Calu3 (cell line): Measurements from ENCODE around the gene BRAT1. TPM values are rescaled to one million over a fixed set of nuclear protein-coding genes. Genes with fewer than 3 reads are reported as not detected.

Experiments
- BruUV-seq: library from RNA; stranded (reverse); fragments of 400-500 nt; replicated peaks from 2 replicates; lab custom pipeline; 2021; lab: Mats Ljungman, UMichigan
- CTCF ChIA-PET: fragments of 300-600 bp; sonication (Branson Sonifier 250); formaldehyde crosslinking; loops from one replicate; lab custom pipeline; 2022; ENCODE audit warnings: antibody characterized with exemption; lab: Charles Lee
- DNase-seq: peaks from one replicate; pipeline ENCODE4 v3.0.0; 2022
- H3K27ac Mint-ChIP-seq: one replicate; pipeline ENCODE4 v1.8.0; 2022; ENCODE audit warnings: mixed read lengths; ENCODE audit not compliant: unreplicated experiment
- H3K27me3 Mint-ChIP-seq: one replicate; pipeline ENCODE4 v1.8.0; 2022; ENCODE audit warnings: mixed read lengths; ENCODE audit not compliant: unreplicated experiment
- H3K36me3 Mint-ChIP-seq: one replicate; pipeline ENCODE4 v1.8.0; 2022; ENCODE audit warnings: mild to moderate bottlenecking, moderate library complexity, mixed read lengths; ENCODE audit not compliant: insufficient read depth, unreplicated experiment
- H3K4me1 Mint-ChIP-seq: one replicate; pipeline ENCODE4 v1.8.0; 2022; ENCODE audit warnings: mild to moderate bottlenecking, low read depth, mixed read lengths; ENCODE audit not compliant: unreplicated experiment
- H3K4me3 Mint-ChIP-seq: one replicate; pipeline ENCODE4 v1.8.0; 2022; ENCODE audit warnings: mild to moderate bottlenecking, low read depth, moderate library complexity, mixed read lengths; ENCODE audit not compliant: unreplicated experiment
- H3K9me3 Mint-ChIP-seq: one replicate; pipeline ENCODE4 v1.8.0; 2022; ENCODE audit warnings: low read depth, mixed read lengths; ENCODE audit not compliant: unreplicated experiment
- intact Hi-C: fragments of 100-400 bp; cut with micrococcal nuclease; formaldehyde crosslinking; loops from one replicate; pipeline ENCODE4 v1.10.0; 2022; ENCODE audit not compliant: unreplicated experiment
- total RNA-seq: library from RNA; stranded (reverse); gene quantifications from 2 replicates; pipeline ENCODE4 v1.2.3, GENCODE V29; 2022
- TF ChIP-seq, protein P1 (sequence below): fragments of 200-600 bp; IDR thresholded peaks from one replicate; pipeline ENCODE4 v1.8.0; 2022; ENCODE audit warnings: antibody characterized with exemption; ENCODE audit not compliant: unreplicated experiment

The BRAT1 gene
- total RNA-seq, 1 experiment from 2014 or later, result 59.6 TPM

DNA sequence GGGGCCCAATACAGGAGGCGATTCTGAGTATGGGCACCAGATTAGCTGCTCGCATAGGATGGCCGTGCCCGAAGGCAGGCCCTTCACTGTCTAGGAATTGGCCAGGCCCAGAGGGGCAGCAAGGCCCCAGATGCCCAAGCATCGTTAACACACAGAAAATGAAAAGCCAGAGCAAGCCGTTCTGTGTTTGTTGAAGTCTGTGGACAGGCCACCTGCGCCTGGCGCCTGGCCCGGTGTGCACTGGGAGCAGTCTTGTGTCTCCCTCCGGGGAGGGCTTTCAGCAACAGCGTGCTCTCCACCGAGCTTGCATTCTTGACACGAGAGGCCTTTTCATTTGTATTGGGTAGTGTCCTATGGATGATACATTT is 41.9 kb upstream of the BRAT1 start:
- no peaks in the 10 kb centered on the region for H3K4me1 Mint-ChIP-seq
- no peak overlapping the region for H3K27ac Mint-ChIP-seq
- DNase-seq, result no peak
- no peaks in the 10 kb centered on the region for H3K27me3 Mint-ChIP-seq
- no TSS peak for BruUV-seq
- intact Hi-C loops, result no loop called here
- no peaks in the 10 kb centered on the region for H3K9me3 Mint-ChIP-seq
- TF ChIP-seq, protein P1, sequence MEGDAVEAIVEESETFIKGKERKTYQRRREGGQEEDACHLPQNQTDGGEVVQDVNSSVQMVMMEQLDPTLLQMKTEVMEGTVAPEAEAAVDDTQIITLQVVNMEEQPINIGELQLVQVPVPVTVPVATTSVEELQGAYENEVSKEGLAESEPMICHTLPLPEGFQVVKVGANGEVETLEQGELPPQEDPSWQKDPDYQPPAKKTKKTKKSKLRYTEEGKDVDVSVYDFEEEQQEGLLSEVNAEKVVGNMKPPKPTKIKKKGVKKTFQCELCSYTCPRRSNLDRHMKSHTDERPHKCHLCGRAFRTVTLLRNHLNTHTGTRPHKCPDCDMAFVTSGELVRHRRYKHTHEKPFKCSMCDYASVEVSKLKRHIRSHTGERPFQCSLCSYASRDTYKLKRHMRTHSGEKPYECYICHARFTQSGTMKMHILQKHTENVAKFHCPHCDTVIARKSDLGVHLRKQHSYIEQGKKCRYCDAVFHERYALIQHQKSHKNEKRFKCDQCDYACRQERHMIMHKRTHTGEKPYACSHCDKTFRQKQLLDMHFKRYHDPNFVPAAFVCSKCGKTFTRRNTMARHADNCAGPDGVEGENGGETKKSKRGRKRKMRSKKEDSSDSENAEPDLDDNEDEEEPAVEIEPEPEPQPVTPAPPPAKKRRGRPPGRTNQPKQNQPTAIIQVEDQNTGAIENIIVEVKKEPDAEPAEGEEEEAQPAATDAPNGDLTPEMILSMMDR, result no peak
- no peak overlapping the region for H3K4me3 Mint-ChIP-seq
- CTCF ChIA-PET, result no interaction called here
- peaks cover 88% of the 10 kb centered on the region for H3K36me3 Mint-ChIP-seq

DNA sequence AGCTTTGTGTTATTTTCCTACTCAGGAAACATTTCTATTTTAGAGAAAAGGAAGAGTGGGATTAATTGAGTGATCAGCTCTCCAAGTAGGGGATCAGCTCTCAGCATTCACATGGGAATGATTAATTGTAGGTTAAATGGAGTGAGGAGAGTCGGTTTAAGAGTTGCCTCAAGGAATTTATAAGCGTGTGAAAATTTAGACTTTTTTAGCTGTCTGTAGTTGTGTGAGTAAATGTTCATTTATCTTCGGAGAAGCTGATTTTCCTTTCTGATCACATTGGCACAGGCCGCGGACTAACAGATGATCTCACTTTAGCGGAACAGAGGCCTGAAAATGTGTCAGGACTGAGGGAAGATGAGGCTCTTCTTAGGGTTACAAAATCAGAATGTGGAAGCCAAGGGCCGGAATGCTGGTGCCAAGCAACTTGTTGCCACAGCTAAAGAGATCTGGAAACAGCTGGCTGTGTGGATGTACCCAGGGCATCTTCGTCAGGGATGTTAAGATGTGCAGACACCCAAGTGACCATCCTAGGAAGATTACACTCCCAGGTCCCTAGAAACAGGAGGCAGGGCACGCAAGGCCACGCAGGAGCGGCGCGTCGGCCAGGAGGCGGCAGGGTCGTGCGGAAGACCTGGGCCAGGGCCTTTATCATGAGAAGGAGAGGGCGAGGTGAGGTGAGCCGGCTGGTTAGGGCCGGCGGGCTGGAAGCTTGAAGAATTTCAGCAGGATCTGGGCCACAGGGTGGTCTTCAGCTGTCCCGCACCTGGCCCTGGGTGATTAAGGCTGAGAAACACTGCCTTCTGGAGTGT is 41.3 kb upstream of the BRAT1 start:
- H3K27ac Mint-ChIP-seq, result no peak overlapping the region
- no peak overlapping the region for H3K4me3 Mint-ChIP-seq
- no peaks in the 10 kb centered on the region for H3K9me3 Mint-ChIP-seq
- no peaks in the 10 kb centered on the region for H3K27me3 Mint-ChIP-seq
- H3K36me3 Mint-ChIP-seq, result peaks cover 87% of the 10 kb centered on the region
- DNase-seq, result no peak
- H3K4me1 Mint-ChIP-seq, result no peaks in the 10 kb centered on the region
- TF ChIP-seq, protein P1, result no peak
- intact Hi-C loops, result no loop called here
- no TSS peak for BruUV-seq
- CTCF ChIA-PET, result interaction anchor here (0.6 to 0.7 kb wide), 2 partner anchors 12 to 80 kb away, joined by 3 to 4 read pairs; no protein-coding TSS in a partner anchor

DNA sequence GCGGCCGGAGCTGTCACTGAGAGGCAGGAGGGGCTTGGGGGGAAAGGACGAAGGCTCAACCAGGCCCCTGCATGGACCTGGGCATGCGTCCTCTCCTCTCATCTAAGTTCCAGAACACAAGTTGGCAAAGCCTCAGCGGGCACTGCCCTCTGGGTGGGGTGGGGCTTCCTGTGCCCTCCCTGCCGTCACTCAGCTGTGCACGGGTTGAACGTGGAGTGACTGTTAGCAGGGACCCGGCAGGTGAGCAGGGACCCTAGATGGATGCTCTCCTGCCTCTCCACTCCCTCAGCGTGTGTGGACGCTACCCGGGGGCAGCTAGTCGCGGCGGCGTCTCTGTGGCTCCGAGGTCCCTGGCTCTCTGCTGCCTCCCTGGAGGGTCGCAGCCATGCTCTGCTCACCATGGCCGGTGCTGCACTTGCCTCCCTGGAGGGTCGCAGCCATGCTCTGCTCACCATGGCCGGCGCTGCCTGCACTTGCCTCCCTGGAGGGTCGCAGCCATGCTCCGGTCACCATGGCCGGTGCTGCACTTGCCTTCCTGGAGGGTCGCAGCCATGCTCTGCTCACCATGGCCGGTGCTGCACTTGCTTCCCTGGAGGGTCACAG is 40.0 kb upstream of the BRAT1 start:
- H3K4me1 Mint-ChIP-seq, result no peaks in the 10 kb centered on the region
- no peak for DNase-seq
- H3K4me3 Mint-ChIP-seq, result no peak overlapping the region
- no peaks in the 10 kb centered on the region for H3K27me3 Mint-ChIP-seq
- CTCF ChIA-PET, result interaction anchor here (0.6 kb wide), 1 partner anchor 38 kb away, joined by 3 read pairs; no protein-coding TSS in a partner anchor
- TF ChIP-seq, protein P1, result no peak
- H3K36me3 Mint-ChIP-seq, result peaks cover 88% of the 10 kb centered on the region
- intact Hi-C loops, result no loop called here
- BruUV-seq, result no TSS peak
- H3K9me3 Mint-ChIP-seq, result no peaks in the 10 kb centered on the region
- H3K27ac Mint-ChIP-seq, result no peak overlapping the region

DNA sequence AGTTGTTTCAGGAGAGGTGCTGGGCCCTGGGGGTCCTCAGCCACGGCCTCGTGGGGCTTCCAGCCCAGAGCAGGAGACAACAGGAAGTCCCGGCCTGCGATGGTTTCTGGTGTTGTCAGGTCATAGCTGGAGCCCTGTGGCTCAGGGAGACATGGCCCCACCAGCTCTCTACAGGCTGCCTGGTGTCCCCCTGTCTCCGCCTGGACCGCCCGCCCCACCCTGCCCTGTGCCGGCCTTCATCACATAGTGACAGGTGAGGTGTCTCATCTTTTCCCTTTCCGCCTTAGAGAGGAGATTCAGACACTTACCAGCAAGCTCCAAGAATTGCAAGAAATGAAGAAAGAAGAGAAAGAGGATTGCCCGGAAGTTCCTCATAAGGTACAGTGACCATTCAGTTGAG is 39.3 kb upstream of the BRAT1 start:
- H3K9me3 Mint-ChIP-seq, result no peaks in the 10 kb centered on the region
- H3K4me3 Mint-ChIP-seq, result no peak overlapping the region
- no TSS peak for BruUV-seq
- intact Hi-C loops, result no loop called here
- TF ChIP-seq, protein P1, result no peak
- H3K4me1 Mint-ChIP-seq, result no peaks in the 10 kb centered on the region
- H3K27me3 Mint-ChIP-seq, result no peaks in the 10 kb centered on the region
- CTCF ChIA-PET, result no interaction called here
- DNase-seq, result no peak
- peaks cover 86% of the 10 kb centered on the region for H3K36me3 Mint-ChIP-seq
- H3K27ac Mint-ChIP-seq, result no peak overlapping the region
